Measurements from ENCODE around the gene NR1D1.

NR1D1 gene

DNA sequence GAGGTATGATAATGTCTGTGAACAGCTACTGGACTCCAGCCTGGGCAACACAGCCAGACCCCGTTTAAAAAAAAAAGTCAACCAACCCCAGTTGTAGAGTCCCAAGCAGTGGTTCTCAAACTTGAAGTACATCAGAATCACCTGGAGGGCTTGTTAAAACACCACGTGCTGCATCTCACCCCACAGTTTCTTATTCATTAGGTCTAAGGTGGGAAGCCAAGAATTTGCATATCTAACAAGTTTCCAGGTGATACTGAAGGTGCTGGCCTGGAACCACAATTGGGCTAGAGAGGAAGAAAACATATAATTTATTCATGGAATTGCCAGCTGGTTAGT is 14.7 kb upstream of the NR1D1 start:
- no peak overlapping the region for H3K27ac ChIP-seq (replicated peaks)
- TF ChIP-seq SPI1 (IDR thresholded peaks at IDR 0.05; ENCODE audit: borderline replicate concordance, low read depth) (no peak), POLR2AphosphoS5 (IDR thresholded peaks at IDR 0.05; ENCODE audit: low read depth) (no peak), GABPA (IDR thresholded peaks at IDR 0.05; ENCODE audit: low read depth) (no peak)
- TF ChIP-seq, protein P1, sequence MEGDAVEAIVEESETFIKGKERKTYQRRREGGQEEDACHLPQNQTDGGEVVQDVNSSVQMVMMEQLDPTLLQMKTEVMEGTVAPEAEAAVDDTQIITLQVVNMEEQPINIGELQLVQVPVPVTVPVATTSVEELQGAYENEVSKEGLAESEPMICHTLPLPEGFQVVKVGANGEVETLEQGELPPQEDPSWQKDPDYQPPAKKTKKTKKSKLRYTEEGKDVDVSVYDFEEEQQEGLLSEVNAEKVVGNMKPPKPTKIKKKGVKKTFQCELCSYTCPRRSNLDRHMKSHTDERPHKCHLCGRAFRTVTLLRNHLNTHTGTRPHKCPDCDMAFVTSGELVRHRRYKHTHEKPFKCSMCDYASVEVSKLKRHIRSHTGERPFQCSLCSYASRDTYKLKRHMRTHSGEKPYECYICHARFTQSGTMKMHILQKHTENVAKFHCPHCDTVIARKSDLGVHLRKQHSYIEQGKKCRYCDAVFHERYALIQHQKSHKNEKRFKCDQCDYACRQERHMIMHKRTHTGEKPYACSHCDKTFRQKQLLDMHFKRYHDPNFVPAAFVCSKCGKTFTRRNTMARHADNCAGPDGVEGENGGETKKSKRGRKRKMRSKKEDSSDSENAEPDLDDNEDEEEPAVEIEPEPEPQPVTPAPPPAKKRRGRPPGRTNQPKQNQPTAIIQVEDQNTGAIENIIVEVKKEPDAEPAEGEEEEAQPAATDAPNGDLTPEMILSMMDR (IDR thresholded peaks at IDR 0.05; ENCODE audit: insufficient read depth, low read length) = no peak
- TF ChIP-seq, protein P2, sequence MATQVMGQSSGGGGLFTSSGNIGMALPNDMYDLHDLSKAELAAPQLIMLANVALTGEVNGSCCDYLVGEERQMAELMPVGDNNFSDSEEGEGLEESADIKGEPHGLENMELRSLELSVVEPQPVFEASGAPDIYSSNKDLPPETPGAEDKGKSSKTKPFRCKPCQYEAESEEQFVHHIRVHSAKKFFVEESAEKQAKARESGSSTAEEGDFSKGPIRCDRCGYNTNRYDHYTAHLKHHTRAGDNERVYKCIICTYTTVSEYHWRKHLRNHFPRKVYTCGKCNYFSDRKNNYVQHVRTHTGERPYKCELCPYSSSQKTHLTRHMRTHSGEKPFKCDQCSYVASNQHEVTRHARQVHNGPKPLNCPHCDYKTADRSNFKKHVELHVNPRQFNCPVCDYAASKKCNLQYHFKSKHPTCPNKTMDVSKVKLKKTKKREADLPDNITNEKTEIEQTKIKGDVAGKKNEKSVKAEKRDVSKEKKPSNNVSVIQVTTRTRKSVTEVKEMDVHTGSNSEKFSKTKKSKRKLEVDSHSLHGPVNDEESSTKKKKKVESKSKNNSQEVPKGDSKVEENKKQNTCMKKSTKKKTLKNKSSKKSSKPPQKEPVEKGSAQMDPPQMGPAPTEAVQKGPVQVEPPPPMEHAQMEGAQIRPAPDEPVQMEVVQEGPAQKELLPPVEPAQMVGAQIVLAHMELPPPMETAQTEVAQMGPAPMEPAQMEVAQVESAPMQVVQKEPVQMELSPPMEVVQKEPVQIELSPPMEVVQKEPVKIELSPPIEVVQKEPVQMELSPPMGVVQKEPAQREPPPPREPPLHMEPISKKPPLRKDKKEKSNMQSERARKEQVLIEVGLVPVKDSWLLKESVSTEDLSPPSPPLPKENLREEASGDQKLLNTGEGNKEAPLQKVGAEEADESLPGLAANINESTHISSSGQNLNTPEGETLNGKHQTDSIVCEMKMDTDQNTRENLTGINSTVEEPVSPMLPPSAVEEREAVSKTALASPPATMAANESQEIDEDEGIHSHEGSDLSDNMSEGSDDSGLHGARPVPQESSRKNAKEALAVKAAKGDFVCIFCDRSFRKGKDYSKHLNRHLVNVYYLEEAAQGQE (IDR thresholded peaks at IDR 0.05; ENCODE audit: insufficient replicate concordance, low read depth) = no peak
- H3K27me3 ChIP-seq (ENCODE audit: insufficient read depth, poor library complexity, severe bottlenecking) = no peaks in the 10 kb centered on the region
- no peak overlapping the region for H3K4me3 ChIP-seq (replicated peaks; ENCODE audit: insufficient read depth, low read length)
- DNase-seq (ENCODE audit: low read depth in 1 of 2, low spot score in 1 of 2) = no peak

DNA sequence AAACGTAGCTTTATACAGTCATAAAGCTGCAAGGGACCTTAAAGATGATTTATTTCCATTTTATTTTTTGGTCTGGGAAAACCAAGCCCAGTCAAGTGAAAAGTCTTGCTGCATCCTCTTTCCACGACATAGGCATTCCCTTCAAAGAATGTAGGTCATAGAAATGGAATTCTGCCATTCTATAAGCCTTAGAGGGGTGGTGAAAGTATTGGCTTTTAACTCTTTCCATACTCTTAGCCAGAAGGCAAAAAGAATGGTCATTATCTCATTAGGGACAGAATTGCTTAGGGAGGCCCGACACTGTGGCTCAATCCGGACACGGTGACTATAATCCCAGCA is 13.5 kb upstream of the NR1D1 start:
- Histone ChIP-seq H3K4me3 (replicated peaks; ENCODE audit: insufficient read depth, low read length) (no peak overlapping the region), H3K27ac (replicated peaks) (peak overlapping the region; percentile 62), H3K27me3 (ENCODE audit: insufficient read depth, poor library complexity, severe bottlenecking) (no peaks in the 10 kb centered on the region)
- TF ChIP-seq, protein P1 (IDR thresholded peaks at IDR 0.05; ENCODE audit: insufficient read depth, low read length) = no peak
- TF ChIP-seq GABPA (IDR thresholded peaks at IDR 0.05; ENCODE audit: low read depth) (no peak), SPI1 (IDR thresholded peaks at IDR 0.05; ENCODE audit: borderline replicate concordance, low read depth) (no peak), POLR2AphosphoS5 (IDR thresholded peaks at IDR 0.05; ENCODE audit: low read depth) (no peak)
- TF ChIP-seq, protein P2 (IDR thresholded peaks at IDR 0.05; ENCODE audit: insufficient replicate concordance, low read depth) = no peak
- DNase-seq (ENCODE audit: low read depth in 1 of 2, low spot score in 1 of 2) = no peak

DNA sequence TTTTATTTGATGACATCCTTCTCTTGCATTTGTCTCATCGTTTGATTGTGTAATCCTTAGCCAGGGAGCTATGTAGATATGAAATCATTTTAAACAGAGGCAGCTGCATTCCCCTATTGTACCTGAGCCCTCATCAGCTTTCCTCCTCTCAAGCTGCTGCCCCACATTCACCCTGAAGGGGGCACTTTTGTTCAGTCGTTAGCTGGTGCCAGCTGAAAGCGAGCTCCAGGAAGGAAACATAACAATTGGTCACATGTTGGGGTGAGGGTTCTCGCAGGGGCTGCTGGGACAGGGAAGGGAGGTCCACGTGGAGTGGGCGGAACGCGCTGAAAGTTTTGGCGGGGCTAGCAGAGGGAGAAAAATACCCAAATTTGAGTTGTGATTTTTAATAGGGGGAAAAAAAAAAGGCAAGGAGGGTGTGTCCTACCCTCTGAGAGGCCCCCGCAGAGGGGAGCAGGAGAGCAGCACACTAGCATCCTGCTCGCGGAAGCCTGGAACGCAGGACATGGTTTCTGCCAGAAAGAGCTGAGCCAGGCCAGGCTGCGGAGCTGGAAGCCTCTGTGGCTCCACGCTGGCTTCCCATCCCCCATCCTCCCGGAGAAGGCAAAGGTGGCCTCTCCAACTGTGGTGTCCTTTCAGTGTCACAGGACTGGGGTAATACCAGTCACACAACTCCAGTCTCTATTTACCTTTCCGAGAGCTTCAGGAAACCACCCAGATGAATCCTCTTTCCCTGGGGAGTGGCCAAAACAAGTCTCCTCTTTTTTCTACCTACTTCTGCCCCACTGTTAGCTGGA is 12.9 kb upstream of the NR1D1 start:
- Histone ChIP-seq H3K27me3 (ENCODE audit: insufficient read depth, poor library complexity, severe bottlenecking) (no peaks in the 10 kb centered on the region), H3K4me3 (replicated peaks; ENCODE audit: insufficient read depth, low read length) (peak overlapping the region; percentile 37), H3K27ac (replicated peaks) (peak overlapping the region; percentile 62)
- peak; percentile 95 to 97 for DNase-seq (ENCODE audit: low read depth in 1 of 2, low spot score in 1 of 2)
- TF ChIP-seq, protein P2 (IDR thresholded peaks at IDR 0.05; ENCODE audit: insufficient replicate concordance, low read depth) = peak; percentile 26
- peak; percentile 72 for TF ChIP-seq POLR2AphosphoS5 (IDR thresholded peaks at IDR 0.05; ENCODE audit: low read depth)
- TF ChIP-seq GABPA (IDR thresholded peaks at IDR 0.05; ENCODE audit: low read depth) = no peak
- 0 out of 2 replicates have a peak, but pooled peaks have one; percentile 14 for TF ChIP-seq SPI1 (IDR thresholded peaks at IDR 0.05; ENCODE audit: borderline replicate concordance, low read depth)
- TF ChIP-seq, protein P1 (IDR thresholded peaks at IDR 0.05; ENCODE audit: insufficient read depth, low read length) = peak; percentile 88

All from HL-60 (cell line).